HG03575 (cell line): ENCODE measurements around the gene NTHL1.

Experiments used
- ATAC-seq: cut with Tn5 transposase; IDR thresholded peaks from one replicate; pipeline ENCODE4 v1.9.1; 2021; ENCODE audit not compliant: unreplicated experiment, insufficient number of reproducible peaks, low FRiP score; ENCODE audit errors: extremely low read depth

NTHL1 gene

DNA sequence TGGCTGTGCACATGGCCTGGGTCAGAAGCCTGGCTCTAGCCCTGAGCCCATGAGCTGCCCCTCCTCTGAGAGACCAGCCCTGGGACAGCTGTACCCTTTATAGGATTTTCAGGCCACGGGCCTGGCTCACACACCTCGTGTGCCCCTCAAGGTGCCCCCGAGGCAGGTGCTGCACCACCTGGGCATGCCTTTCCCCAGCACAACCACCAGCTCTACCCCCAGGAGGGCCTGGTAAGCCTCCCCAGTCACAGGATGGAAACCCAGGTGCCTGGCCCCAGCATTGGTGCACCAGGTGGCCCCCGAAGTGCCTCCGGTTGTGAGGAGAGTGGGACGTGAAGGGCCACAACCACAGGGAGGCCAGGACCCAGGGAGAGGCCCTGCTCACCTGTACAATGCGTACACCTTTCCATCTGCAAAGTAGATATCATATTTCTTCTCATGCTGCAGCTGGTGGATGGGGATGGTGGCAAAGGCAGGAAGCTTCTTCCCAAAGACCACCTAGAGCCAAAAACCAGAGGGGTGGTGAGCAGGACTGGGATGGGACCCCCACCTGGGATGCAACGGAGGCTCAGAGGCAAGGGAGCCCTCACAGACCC, 44.3 kb downstream of the NTHL1 start:
- no peak for ATAC-seq

DNA sequence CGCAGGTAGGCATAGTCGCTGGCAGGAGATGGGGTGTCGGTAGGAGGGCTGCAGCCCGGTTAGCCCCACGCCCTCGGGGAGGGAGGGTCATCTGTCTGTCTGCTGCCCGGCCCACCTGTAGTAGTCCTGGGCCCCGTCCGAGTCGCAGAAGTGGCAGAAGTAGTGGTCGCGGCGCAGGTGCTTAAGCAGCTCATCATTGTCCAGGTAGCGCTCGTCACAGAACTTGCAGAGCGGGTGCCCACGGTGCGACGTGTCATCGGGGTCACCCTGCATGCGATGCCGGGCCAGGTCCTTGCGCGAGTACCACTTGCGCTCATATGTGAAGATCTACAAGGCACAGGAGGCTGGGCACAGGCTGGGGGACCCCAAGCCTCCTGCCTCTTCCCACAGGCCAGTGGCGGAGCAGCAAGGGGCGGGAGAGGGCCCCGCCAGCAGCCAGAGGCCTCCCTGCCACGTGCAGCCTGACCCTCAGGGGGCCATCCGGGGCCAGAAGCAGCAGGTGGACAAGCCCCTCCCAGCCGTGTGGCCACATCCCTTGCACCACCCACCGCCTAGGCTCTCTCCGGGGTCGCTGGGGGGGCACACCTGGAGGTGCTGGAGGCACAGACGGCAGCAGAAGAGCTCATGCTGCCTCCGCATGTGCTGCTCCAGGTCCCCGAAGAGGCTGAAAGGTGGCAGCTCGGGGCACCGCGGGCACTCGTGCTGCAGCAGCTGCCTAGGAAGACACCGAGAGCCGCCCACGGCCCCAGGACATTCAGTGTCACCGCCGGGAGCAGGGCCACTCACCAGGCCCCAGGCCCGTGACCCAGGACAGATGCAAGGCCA, 45.0 kb downstream of the NTHL1 start:
- no peak for ATAC-seq

DNA sequence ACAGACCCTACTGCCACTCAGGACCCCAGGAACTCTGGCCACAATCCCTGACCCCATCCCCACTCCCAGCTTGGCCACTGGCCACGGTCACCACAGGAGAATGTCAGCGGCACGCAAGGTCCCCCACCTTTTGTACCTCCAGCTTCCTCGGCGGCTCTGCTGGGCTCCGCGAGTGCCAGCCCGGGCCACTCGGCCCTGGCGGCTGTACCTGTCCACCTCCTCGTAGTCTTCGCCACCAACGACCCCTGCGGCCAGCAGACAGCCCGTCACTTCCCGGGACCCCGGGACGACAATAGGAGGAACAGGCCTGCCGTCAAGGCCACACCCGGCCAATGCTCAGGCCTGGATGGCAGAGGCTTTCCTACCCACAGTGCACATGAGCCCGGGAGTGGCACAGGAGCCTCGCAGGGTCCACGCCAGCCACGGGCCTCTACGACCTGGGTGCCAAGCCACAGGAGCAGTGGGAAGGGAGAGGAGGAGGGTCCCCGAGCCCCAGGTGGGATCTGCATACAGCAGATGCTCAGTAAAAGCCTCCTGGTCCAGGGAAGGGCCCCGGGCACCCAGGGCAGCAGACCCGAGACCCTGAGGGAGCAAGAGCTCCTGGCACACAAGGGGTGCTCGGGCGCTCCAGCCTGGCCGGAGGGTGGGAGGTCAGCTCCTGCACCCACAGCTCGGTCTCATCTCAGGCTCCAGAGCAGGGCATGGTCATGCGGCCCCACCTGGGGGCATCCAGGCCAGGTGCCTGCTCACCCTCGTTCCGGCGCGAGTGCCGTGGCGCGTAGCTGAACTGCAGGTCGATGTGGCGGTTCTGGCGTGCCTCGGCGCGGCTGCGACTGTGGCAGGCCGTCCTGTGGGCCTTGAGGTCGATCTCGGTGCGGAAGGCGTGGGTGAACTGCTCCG, 45.9 kb downstream of the NTHL1 start:
- ATAC-seq, result no peak

DNA sequence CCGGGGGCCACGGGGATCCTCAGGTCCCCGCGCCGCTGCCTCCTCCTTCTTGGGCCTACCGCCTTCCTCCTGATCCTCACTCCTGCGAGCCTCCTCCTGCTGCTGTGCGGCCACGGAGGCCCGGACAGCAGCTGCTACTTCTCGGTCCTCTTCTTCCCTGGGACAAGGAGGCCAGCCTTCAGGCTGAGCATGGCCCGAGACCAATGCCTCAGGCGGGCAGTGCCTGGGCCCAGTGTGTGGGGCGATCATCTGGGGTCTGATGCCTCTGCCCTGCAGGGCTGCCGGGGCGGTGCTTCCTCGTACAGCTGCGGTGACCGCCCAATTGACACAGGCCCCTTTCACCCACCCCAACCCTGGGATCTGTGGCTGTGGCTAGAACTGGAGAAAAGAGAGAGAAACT, 46.6 kb downstream of the NTHL1 start:
- ATAC-seq, result no peak

DNA sequence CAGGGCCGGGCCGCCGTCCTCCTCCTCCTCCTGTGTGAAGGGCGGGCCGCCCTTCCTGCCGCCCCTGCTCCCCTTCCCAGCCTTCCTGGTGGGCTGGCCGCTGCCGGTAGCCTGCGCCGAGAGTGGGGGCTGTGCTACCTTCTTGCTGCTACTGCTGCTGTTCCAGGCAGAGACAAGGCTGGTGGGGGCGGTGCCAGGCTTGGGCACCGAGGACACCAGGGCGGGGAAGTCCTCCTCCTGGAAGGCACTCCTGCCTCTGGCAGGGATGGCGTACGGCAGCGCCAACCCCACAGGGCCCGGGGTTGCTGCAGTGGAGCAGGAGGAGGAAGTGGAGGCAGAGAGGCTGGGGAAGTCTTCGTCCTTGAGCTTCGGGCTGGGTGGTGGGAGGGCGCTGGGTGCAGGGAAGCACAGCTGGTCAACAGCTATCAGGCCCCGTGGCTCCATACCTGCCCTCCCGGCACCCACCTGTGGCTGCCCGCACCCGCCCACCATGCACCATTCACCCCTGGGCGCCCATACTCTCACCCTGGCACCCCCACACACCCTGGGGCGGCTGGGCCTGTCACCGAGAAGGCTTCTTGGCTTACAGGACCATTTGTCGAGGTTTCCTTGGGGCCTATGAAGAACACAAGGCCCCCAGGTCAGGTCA, 47.6 kb downstream of the NTHL1 start:
- ATAC-seq, result no peak

DNA sequence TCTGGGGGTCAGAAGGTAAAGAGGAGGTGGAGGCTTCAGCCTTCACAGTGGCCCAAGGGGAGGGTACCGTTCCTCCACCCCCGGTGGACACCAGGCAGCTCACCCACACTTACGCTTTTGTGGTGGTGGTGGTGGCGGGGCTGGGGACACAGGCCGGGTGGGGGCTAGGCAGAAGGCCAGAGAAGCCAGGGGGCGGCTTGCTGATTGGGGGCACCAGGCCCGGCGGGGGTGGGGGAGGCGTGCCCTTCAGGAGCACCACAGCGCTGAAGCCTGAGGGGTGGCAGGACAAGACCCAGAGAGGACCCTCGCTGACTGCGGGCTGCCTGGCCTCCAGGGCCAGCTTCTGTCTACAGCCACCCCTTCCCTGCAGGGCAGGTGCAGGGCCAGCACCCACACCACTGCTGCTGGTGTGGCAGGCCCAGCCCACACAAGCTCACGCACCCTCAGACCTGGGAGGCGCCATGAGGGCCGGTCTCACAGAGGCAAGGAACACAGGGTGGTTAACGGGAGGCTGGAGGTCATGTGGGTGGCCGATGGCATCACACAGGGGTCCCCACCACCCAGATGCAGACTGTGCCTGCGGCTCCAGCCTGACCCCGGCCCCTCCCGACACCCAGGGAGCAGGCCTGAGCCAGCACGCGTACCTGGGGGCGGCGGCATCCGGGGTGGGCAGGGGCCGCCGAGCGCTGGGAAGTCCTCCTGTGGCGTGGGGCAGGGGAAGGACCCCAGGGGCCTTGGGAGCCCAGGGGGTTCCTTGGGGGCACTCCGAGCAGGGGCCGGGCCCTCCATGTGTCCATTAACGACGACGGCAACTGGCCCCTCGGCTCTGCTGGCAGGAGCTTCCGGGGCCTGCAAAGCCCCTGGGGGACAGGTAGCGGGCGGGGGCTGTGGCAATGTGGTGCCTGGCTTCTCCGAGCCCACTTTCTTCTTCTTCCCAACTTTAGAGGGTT, 48.5 kb downstream of the NTHL1 start:
- no peak for ATAC-seq

DNA sequence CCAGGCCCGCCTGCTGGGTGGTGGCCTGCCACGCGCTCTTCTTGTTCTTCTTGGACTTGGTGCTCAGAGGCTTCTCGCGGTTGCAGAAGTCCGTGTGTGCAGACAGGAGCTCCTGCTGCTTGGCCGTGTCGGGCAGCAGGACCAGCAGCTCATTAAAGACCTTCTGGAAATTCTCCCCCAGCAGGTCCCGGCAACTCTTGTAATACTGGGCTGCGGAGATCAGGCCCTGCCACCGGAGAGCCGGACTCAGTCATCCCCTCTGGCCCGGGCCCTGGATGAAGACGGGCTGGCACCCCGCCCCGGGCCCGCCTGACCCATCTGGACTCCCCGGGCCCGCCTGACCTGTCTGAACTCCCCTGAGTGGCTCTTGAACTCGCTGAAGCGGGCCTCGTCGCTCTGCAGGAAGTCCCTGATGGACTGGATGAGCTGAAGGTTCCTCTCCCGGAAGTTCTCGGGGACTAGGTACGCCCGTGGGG, 49.2 kb downstream of the NTHL1 start:
- no peak for ATAC-seq

DNA sequence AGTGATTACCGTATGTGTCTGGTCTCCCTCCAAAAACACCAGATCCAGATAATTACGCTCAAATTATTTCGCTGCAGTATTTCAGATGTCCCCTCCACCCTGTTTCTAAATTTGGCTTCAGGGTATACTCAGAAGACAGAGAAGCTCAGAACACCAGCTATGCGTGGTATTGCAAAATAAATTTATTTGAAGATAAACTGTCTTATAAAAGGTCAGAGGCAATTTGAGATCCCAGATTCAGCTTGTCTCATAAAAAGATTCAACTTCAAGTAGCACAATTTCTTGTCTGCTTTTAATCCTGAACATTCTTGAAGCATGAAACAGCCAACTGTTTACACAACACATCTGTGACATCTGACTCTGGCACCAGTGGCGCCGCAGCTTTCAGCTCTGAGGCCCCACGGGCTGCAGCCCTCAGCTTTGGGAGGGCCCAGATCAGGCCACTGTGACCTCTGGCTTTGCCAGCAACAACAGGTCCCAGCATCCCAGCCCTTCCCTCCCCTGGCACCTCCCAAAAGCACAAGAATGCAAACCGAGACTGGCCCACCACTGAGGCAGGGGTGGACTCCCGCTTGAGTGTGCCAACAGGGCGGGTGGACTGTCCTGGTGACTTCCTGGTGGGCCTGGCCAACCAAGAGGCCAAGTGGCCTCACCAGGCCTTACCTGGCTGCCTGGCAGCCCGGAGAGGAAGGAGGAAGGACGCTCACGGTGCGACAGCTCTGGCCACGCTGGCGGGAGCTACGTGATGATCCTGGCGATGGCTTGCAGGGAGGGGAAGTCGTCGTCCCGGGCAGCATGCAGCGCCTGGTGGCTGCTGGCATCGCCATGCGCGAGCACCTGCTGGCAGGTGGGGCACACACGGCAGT, 49.9 kb downstream of the NTHL1 start:
- no peak for ATAC-seq

DNA sequence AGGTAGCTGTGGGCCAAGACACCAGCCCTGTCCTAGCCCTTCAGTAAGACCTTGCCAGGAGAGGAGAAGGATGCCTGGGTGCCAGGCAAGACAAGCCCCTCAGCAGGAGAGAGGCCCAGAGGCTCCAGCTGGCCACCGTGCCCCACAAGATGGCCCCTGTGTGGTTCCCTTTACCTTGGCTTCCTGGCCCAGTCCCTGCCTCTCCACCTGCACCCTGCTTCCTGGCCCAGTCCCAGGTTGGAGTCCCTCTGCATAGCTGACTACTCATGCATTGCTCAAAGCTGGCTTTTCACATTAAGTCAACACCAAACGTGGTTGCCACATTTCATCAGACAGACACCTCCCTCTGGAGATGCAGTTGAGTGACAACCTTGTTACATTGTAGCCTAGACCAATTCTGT, 53.9 kb downstream of the NTHL1 start:
- no peak for ATAC-seq

DNA sequence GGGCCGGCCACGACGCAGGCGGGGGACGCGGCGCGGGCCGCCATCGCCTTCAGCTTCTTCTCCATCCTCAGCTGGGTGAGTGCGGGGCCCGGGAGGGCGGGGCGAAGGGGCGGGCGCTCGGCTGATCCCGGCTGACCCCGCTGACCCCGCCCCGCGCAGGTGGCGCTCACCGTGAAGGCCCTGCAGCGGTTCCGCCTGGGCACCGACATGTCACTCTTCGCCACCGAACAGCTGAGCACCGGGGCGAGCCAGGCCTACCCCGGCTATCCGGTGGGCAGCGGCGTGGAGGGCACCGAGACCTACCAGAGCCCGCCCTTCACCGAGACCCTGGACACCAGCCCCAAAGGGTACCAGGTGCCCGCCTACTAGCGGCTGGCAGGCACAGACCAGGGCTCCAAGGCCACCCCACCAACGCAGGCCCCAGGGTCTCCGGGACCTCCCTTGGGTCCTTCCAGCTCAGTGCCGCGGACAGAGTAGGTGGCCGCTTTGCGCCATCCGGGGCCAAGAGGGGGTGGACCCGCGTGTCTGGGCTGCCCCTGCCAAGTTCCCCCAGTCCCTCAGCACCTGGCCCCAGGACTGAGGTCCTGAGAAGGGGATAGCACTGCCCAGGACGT, 54.8 kb downstream of the NTHL1 start:
- ATAC-seq, result no peak

DNA sequence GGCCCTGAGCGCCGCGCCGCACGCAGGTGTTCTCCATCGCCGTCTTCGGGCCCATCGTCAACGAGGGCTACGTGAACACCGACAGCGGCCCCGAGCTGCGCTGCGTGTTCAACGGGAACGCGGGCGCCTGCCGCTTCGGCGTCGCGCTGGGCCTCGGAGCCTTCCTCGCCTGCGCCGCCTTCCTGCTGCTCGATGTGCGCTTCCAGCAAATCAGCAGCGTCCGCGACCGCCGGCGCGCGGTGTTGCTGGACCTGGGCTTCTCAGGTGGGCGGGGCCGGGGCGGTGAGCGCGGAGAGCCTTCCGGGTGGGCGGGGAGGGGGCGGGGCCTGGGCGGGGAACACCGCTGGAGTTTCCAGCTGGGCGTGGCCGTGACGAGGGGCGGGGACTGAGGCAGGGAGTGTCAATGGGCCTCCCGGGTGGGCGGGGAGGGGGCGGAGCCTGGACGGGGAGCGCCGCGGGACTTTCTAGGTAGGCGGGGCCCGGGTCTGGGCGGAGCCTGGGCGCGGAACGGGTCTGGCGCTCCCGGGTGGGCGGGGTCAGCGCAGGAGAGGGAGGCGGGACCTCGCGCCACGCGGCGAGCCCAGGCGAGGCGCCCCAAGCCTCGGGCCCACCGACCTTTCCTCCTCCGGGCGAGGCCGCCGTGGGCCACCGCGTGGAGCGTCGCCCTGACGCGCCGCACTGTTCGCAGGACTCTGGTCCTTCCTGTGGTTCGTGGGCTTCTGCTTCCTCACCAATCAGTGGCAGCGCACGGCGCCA, 55.5 kb downstream of the NTHL1 start:
- no peak for ATAC-seq

DNA sequence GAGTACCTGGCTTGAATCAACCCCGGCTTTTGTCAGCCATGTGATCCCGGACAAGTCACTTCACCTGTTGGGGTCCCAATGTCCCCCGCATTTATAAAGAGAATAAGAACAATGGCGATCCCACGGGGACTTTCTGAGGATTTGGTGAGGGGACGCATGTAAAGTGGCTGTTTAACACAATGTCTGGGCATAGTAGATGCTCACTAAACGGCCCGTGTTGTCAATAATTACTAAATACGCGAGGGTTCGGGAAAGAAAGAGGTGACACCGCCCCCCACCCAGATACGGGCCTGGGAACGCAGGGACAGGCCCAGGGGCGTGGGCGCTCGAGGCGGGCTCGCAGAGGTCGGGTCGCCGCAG, 56.1 kb downstream of the NTHL1 start:
- ATAC-seq, result no peak

DNA sequence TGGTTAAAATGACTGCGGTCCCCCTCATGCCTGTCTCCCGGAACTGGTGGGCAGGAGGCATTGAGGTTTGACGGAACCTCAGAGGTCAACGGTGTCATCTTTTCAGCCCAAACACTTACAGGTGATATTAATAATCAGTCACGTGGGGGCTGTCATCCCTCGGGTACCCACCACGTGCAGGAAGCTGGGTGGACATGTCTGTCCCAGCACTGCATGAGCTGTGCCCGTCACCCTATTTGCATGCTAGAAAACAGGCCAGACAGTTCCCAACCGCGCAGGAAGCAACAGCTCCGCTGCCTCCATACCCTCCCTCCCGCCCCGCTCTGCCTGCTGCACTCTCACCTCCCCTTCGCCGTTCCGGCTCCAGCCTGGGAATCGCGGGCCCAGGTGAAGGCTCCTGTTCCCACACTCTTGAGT, 56.5 kb downstream of the NTHL1 start:
- no peak for ATAC-seq

DNA sequence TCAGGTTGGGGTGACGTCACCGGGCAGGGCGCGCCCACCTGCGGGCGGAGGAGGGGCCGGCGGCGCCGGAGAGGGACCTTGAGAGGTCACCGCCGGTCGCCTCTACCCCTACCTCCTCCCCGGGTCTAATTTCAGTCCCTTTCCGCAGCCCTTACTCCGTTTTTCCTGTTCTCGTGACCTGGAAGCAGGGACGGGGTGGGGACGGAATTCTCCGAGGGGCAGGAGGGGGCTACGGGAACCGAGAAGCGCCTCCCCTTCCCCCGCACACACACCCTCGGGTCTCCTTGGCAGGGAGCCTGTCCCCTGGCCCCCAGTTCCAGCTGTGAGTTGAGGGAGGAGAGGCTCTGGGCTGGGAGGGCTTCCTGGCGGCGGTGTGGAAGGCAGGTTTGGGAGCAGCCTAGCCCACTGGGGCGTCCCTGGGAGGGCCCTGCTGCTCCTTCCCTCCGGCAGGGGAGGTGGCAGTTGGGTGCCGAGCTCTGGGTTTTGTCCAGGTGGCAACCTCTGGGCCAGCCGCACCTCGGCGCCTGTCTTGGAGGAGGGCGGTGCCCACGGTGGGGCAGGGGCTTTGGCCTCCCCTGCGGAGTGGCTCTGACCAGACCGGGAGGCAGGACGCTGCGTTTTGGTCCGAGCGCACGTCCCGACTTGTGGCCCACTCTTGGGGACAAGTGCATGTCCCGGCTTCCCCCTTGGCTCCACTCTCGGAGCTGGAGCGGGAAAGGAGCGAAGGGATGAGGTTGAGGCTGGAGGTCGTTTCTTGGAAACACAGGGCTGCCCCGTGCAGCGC, 57.1 kb downstream of the NTHL1 start:
- ATAC-seq, result no peak

DNA sequence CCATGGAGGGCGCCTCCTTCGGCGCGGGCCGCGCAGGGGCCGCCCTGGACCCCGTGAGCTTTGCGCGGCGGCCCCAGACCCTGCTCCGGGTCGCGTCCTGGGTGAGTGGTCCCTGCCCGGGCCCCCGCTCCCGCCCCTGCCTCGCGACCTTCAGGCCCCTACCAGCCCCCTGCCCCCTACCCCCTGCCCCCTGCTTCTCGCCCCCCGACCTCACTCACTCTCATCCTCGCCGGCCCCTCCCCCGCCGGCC, 57.6 kb downstream of the NTHL1 start:
- ATAC-seq, result no peak
